ENCODE data around the gene PMVK. TPM values are rescaled to one million over a fixed set of nuclear protein-coding genes. Genes with fewer than 3 reads are reported as not detected.
"Not testable (repeated sequence)": the region's sequence is repeated elsewhere in the genome, so short reads cannot be mapped to it uniquely, and the experiment has no call there.

Gene PMVK
- total RNA-seq, 1 donor from 2014 or later: 47.4 TPM

- H3K9me3 Mint-ChIP-seq; H3K4me3 Mint-ChIP-seq; H3K27ac Mint-ChIP-seq; H3K36me3 Mint-ChIP-seq (ENCODE audit: low read depth); intact Hi-C loops (cut with micrococcal nuclease); H3K27me3 Mint-ChIP-seq; DNase-seq; H3K4me1 Mint-ChIP-seq: not testable (repeated sequence)
These were observed 28.4 kb downstream of the PMVK start for GRCh38 chr1:154908129-154908528.

- intact Hi-C loops (cut with micrococcal nuclease): no loop called here
- H3K27me3 Mint-ChIP-seq: no peaks in the 10 kb centered on the region
- no peaks in the 10 kb centered on the region for H3K4me1 Mint-ChIP-seq
- no peaks in the 10 kb centered on the region for H3K36me3 Mint-ChIP-seq (ENCODE audit: low read depth)
- no peak overlapping the region for H3K4me3 Mint-ChIP-seq
- no peaks in the 10 kb centered on the region for H3K9me3 Mint-ChIP-seq
- no peak for DNase-seq
- no peak overlapping the region for H3K27ac Mint-ChIP-seq
These were observed 29.9 kb downstream of the PMVK start for GRCh38 chr1:154906621-154907081.

- no peak overlapping the region for H3K4me3 Mint-ChIP-seq
- H3K27ac Mint-ChIP-seq: no peak overlapping the region
- H3K4me1 Mint-ChIP-seq: no peaks in the 10 kb centered on the region
- DNase-seq: no peak
- no peaks in the 10 kb centered on the region for H3K9me3 Mint-ChIP-seq
- no peaks in the 10 kb centered on the region for H3K27me3 Mint-ChIP-seq
- no peaks in the 10 kb centered on the region for H3K36me3 Mint-ChIP-seq (ENCODE audit: low read depth)
- intact Hi-C loops (cut with micrococcal nuclease): no loop called here
These were observed 33.5 kb downstream of the PMVK start for GRCh38 chr1:154902938-154903566.

- no peak for DNase-seq
- intact Hi-C loops (cut with micrococcal nuclease): no loop called here
- H3K27ac Mint-ChIP-seq: no peak overlapping the region
- no peaks in the 10 kb centered on the region for H3K9me3 Mint-ChIP-seq
- H3K27me3 Mint-ChIP-seq: no peaks in the 10 kb centered on the region
- no peaks in the 10 kb centered on the region for H3K36me3 Mint-ChIP-seq (ENCODE audit: low read depth)
- no peaks in the 10 kb centered on the region for H3K4me1 Mint-ChIP-seq
- no peak overlapping the region for H3K4me3 Mint-ChIP-seq
These were observed 34.9 kb downstream of the PMVK start for GRCh38 chr1:154901591-154901990.

- peaks cover 2% of the 10 kb centered on the region for H3K27me3 Mint-ChIP-seq
- H3K4me1 Mint-ChIP-seq: no peaks in the 10 kb centered on the region
- no peak overlapping the region for H3K4me3 Mint-ChIP-seq
- no peaks in the 10 kb centered on the region for H3K9me3 Mint-ChIP-seq
- H3K27ac Mint-ChIP-seq: no peak overlapping the region
- intact Hi-C loops (cut with micrococcal nuclease): no loop called here
- H3K36me3 Mint-ChIP-seq (ENCODE audit: low read depth): no peaks in the 10 kb centered on the region
- no peak for DNase-seq
These were observed 37.5 kb downstream of the PMVK start for GRCh38 chr1:154899041-154899440.

- Mint-ChIP-seq H3K36me3 (ENCODE audit: low read depth) (no peaks in the 10 kb centered on the region), H3K4me3 (no peak overlapping the region), H3K4me1 (no peaks in the 10 kb centered on the region), H3K9me3 (no peaks in the 10 kb centered on the region), H3K27ac (no peak overlapping the region), H3K27me3 (peaks cover 2% of the 10 kb centered on the region)
- intact Hi-C loops (cut with micrococcal nuclease): no loop called here
- no peak for DNase-seq
These were observed 39.7 kb downstream of the PMVK start for GRCh38 chr1:154896771-154897286.

- Mint-ChIP-seq H3K27me3 (peaks cover 6% of the 10 kb centered on the region), H3K4me1 (no peaks in the 10 kb centered on the region), H3K36me3 (ENCODE audit: low read depth) (no peaks in the 10 kb centered on the region), H3K4me3 (no peak overlapping the region), H3K27ac (no peak overlapping the region), H3K9me3 (no peaks in the 10 kb centered on the region)
- intact Hi-C loops (cut with micrococcal nuclease): no loop called here
- DNase-seq: no peak
These were observed 40.7 kb downstream of the PMVK start for GRCh38 chr1:154895798-154896197.

GRCh38 chr1:154891452-154891851 lies 45.1 kb downstream of the PMVK start:
- Mint-ChIP-seq H3K4me3 (no peak overlapping the region), H3K27ac (no peak overlapping the region), H3K27me3 (peaks cover 6% of the 10 kb centered on the region), H3K4me1 (peaks cover 9% of the 10 kb centered on the region), H3K36me3 (ENCODE audit: low read depth) (no peaks in the 10 kb centered on the region), H3K9me3 (no peaks in the 10 kb centered on the region)
- intact Hi-C loops (cut with micrococcal nuclease): no loop called here
- DNase-seq: no peak

GRCh38 chr1:154888757-154889156 lies 47.8 kb downstream of the PMVK start:
- no peaks in the 10 kb centered on the region for H3K9me3 Mint-ChIP-seq
- H3K27me3 Mint-ChIP-seq: peaks cover 5% of the 10 kb centered on the region
- peaks cover 23% of the 10 kb centered on the region for H3K4me1 Mint-ChIP-seq
- H3K4me3 Mint-ChIP-seq: no peak overlapping the region
- no peaks in the 10 kb centered on the region for H3K36me3 Mint-ChIP-seq (ENCODE audit: low read depth)
- intact Hi-C loops (cut with micrococcal nuclease): no loop called here
- no peak for DNase-seq
- H3K27ac Mint-ChIP-seq: no peak overlapping the region

GRCh38 chr1:154886281-154887015 lies 50.1 kb downstream of the PMVK start:
- Mint-ChIP-seq H3K4me3 (peak overlapping the region; percentile 16), H3K36me3 (ENCODE audit: low read depth) (no peaks in the 10 kb centered on the region), H3K4me1 (peaks cover 23% of the 10 kb centered on the region), H3K27ac (peak overlapping the region; percentile 46), H3K27me3 (peaks cover 4% of the 10 kb centered on the region), H3K9me3 (no peaks in the 10 kb centered on the region)
- peak; percentile 65 for DNase-seq
- intact Hi-C loops (cut with micrococcal nuclease): loop anchor here (1.0 kb wide), 1 partner anchor 51 kb away; no protein-coding TSS in a partner anchor

GRCh38 chr1:154884869-154885701 lies 51.4 kb downstream of the PMVK start:
- no peak for DNase-seq
- no peaks in the 10 kb centered on the region for H3K36me3 Mint-ChIP-seq (ENCODE audit: low read depth)

GRCh38 chr1:154883919-154884868 lies 52.3 kb downstream of the PMVK start:
- no peaks in the 10 kb centered on the region for H3K9me3 Mint-ChIP-seq
- peaks cover 23% of the 10 kb centered on the region for H3K4me1 Mint-ChIP-seq
- intact Hi-C loops (cut with micrococcal nuclease): no loop called here
- H3K4me3 Mint-ChIP-seq: no peak overlapping the region
- no peak for DNase-seq
- no peak overlapping the region for H3K27ac Mint-ChIP-seq
- H3K36me3 Mint-ChIP-seq (ENCODE audit: low read depth): no peaks in the 10 kb centered on the region
- H3K27me3 Mint-ChIP-seq: no peaks in the 10 kb centered on the region

More at GRCh38 chr1:154884869-154885701, 51.4 kb downstream of the PMVK start:
- intact Hi-C loops (cut with micrococcal nuclease): no loop called here
- no peak overlapping the region for H3K27ac Mint-ChIP-seq
- no peak overlapping the region for H3K4me3 Mint-ChIP-seq
- peaks cover 23% of the 10 kb centered on the region for H3K4me1 Mint-ChIP-seq
- no peaks in the 10 kb centered on the region for H3K9me3 Mint-ChIP-seq
- no peaks in the 10 kb centered on the region for H3K27me3 Mint-ChIP-seq

All from activated CD4-positive, alpha-beta T cell treated with anti-CD3 and anti-CD28 coated beads, Interleukin-2, amount 10 ng/mL, durations not matched to agents 24 days and 14 days (primary cell).